Liver (tissue), 9 donors: ENCODE data around the gene SNX9. TPM values are rescaled to one million over a fixed set of nuclear protein-coding genes. Genes with fewer than 3 reads are reported as not detected.

ENCODE experiments used
- DNase-seq: peaks from one replicate; pipeline ENCODE4 v3.0.0-alpha.2; 2017; ENCODE audit warnings: low spot score
- H3K27ac ChIP-seq, 2 donors: one replicate each; pipeline ENCODE4 v1.7.0; 2013; ENCODE audit warnings: inconsistent platforms in 2 of 2, low read length in 2 of 2, control low read depth in 1 of 2, low read depth in 1 of 2, mild to moderate bottlenecking in 1 of 2
- H3K27me3 ChIP-seq, 4 donors: one replicate each; pipeline versions ENCODE4 v1.6.1 to v1.7.0; 2013; ENCODE audit warnings: low read length in 3 of 4, inconsistent platforms in 1 of 4, mild to moderate bottlenecking in 1 of 4, moderate library complexity in 1 of 4; ENCODE audit not compliant: control insufficient read depth in 4 of 4, insufficient read depth in 4 of 4
- H3K36me3 ChIP-seq, 4 donors: one replicate each; pipeline versions ENCODE4 v1.6.1 to v1.7.0; 2013; ENCODE audit warnings: low read length in 3 of 4, mild to moderate bottlenecking in 3 of 4, low read depth in 1 of 4, moderate library complexity in 1 of 4; ENCODE audit not compliant: control insufficient read depth in 4 of 4, insufficient read depth in 3 of 4
- H3K4me1 ChIP-seq, 4 donors: one replicate each; pipeline versions ENCODE4 v1.6.1 to v1.7.0; 2013; ENCODE audit warnings: low read length in 3 of 4, mild to moderate bottlenecking in 3 of 4, moderate library complexity in 1 of 4; ENCODE audit not compliant: control insufficient read depth in 4 of 4, insufficient read depth in 4 of 4
- H3K4me3 ChIP-seq, 3 donors: one replicate each; pipeline versions ENCODE4 v1.6.1 to v1.7.0; 2013; ENCODE audit warnings: low read length in 3 of 3, control low read depth in 1 of 3, low read depth in 1 of 3, mild to moderate bottlenecking in 1 of 3
- H3K9ac ChIP-seq, 2 donors: one replicate each; pipeline ENCODE4 v1.7.0; 2013; ENCODE audit warnings: low read length in 2 of 2, mild to moderate bottlenecking in 2 of 2, moderate library complexity in 2 of 2, control low read depth in 1 of 2, low read depth in 1 of 2
- H3K9me3 ChIP-seq, 4 donors: one replicate each; pipeline versions ENCODE4 v1.6.1 to v1.7.0; 2013; ENCODE audit warnings: low read length in 3 of 4; ENCODE audit not compliant: control insufficient read depth in 4 of 4
- CTCF ChIP-seq: fragments of 150-350 bp; IDR thresholded peaks from 2 replicates; pipeline ENCODE4 v1.5.1; 2017; ENCODE audit warnings: improper control_type of control experiment, low read depth, low read length; ENCODE audit not compliant: missing input control
- EGR1 ChIP-seq, 2 donors: IDR thresholded peaks; 2 replicates each; pipeline ENCODE4 v1.6.1; 2016 to 2018; ENCODE audit warnings: antibody characterized with exemption in 2 of 2, low read depth in 2 of 2
- FOXA1 ChIP-seq: IDR thresholded peaks from 2 replicates; pipeline ENCODE4 v1.6.1; 2016; ENCODE audit warnings: antibody characterized with exemption
- FOXA2 ChIP-seq: IDR thresholded peaks from 2 replicates; pipeline ENCODE4 v1.6.1; 2016; ENCODE audit warnings: antibody characterized with exemption
- GABPA ChIP-seq, 2 donors: IDR thresholded peaks in 1 of 2; conservative IDR thresholded peaks in 1 of 2; 2 replicates each; pipeline ENCODE4 v1.6.1; 2016; ENCODE audit warnings: antibody characterized with exemption in 2 of 2, mild to moderate bottlenecking in 1 of 2, moderate library complexity in 1 of 2
- HNF4A ChIP-seq, 2 donors: conservative IDR thresholded peaks; 2 replicates each; pipeline ENCODE4 v1.6.1; 2016; ENCODE audit warnings: antibody characterized with exemption in 2 of 2, mild to moderate bottlenecking in 2 of 2
- HNF4G ChIP-seq: IDR thresholded peaks from 2 replicates; pipeline ENCODE4 v1.6.1; 2016; ENCODE audit warnings: antibody characterized with exemption
- JUND ChIP-seq, 2 donors: IDR thresholded peaks; 2 replicates each; pipeline ENCODE4 v1.6.1; 2016; ENCODE audit warnings: antibody characterized with exemption in 2 of 2
- MAX ChIP-seq: IDR thresholded peaks from 2 replicates; pipeline ENCODE4 v1.6.1; 2016; ENCODE audit warnings: antibody characterized with exemption
- NR2F2 ChIP-seq: IDR thresholded peaks from 2 replicates; pipeline ENCODE4 v1.6.1; 2016; ENCODE audit warnings: antibody characterized with exemption
- RAD21 ChIP-seq, 2 donors: IDR thresholded peaks; 2 replicates each; pipeline ENCODE4 v1.6.1; 2016; ENCODE audit warnings: antibody characterized with exemption in 2 of 2, mild to moderate bottlenecking in 2 of 2
- REST ChIP-seq: IDR thresholded peaks from 2 replicates; pipeline ENCODE4 v1.6.1; 2016; ENCODE audit warnings: antibody characterized with exemption, mild to moderate bottlenecking
- RXRA ChIP-seq, 2 donors: IDR thresholded peaks; 2 replicates each; pipeline ENCODE4 v1.6.1; 2017 to 2018; ENCODE audit warnings: antibody characterized with exemption in 2 of 2, mild to moderate bottlenecking in 1 of 2
- SP1 ChIP-seq: IDR thresholded peaks from 2 replicates; pipeline ENCODE4 v1.6.1; 2018; ENCODE audit warnings: antibody characterized with exemption, mild to moderate bottlenecking
- TAF1 ChIP-seq: conservative IDR thresholded peaks from 2 replicates; pipeline ENCODE4 v1.6.1; 2016; ENCODE audit warnings: antibody characterized with exemption, mild to moderate bottlenecking
- YY1 ChIP-seq: IDR thresholded peaks from 2 replicates; pipeline ENCODE4 v1.6.1; 2016; ENCODE audit warnings: antibody characterized with exemption, mild to moderate bottlenecking
- ZBTB33 ChIP-seq: IDR thresholded peaks from 2 replicates; pipeline ENCODE4 v1.6.1; 2016; ENCODE audit warnings: antibody characterized with exemption
- WGBS: extraction: QIAGEN DNeasy Blood & Tissue Kit; methylation state at CpG from one replicate; pipeline ENCODE4 v1.1.7; 2013; 5-methylcytosine and 5-hydroxymethylcytosine counted together
- polyA plus RNA-seq, 2 donors: library from polyadenylated mRNA; stranded (reverse) in 1 of 2; unstranded in 1 of 2; fragments of 200-250 nt in 1 of 2; fragments of >200 nt in 1 of 2; fragmentation: Nextera tagmentation in 1 of 2; extraction: Ambion mirVana in 1 of 2; gene quantifications; one replicate each; pipeline versions ENCODE4 v1.2.1 to v1.2.3, GENCODE V29; 2013 to 2015
- total RNA-seq, 2 donors: library from RNA; depleted of rRNA; stranded (reverse); fragments of >200 nt; gene quantifications; one replicate each; pipeline ENCODE4 v1.2.3, GENCODE V29; 2014
- donor health status: healthy.
- donor health status: healthy.
- donor health status: healthy.
- donor health status: healthy.
- donor health status: healthy.

The SNX9 gene
- total and polyA plus RNA-seq, 4 donors: 16.4 to 31.0 (median 22.3) TPM

- Histone ChIP-seq H3K4me3 (no peak overlapping the region), H3K9me3 (peaks cover 0 to 2% (median 0%) of the 10 kb centered on the region in 4 donors), H3K27me3 (no peaks in the 10 kb centered on the region), H3K9ac (no peak overlapping the region), H3K4me1 (peaks cover 0 to 10% (median 3%) of the 10 kb centered on the region in 4 donors), H3K27ac (no peak overlapping the region), H3K36me3 (no peaks in the 10 kb centered on the region)
- no peak for TF ChIP-seq FOXA1
- no peak for TF ChIP-seq EGR1 (IDR thresholded peaks at IDR 0.05; ENCODE audit: low read depth in 2 of 2)
- no peak for TF ChIP-seq FOXA2
- no peak for TF ChIP-seq YY1
- TF ChIP-seq HNF4G: no peak
- no peak for TF ChIP-seq TAF1
- TF ChIP-seq CTCF: no peak
- no peak for TF ChIP-seq RAD21 (IDR thresholded peaks at IDR 0.05)
- TF ChIP-seq REST: no peak
- no peak for TF ChIP-seq ZBTB33
- TF ChIP-seq RXRA (IDR thresholded peaks at IDR 0.05): no peak
- TF ChIP-seq MAX: no peak
- no peak for TF ChIP-seq NR2F2
- no peak for TF ChIP-seq SP1
- TF ChIP-seq GABPA (IDR thresholded peaks at IDR 0.05 in 1 of 2, conservative IDR thresholded peaks at IDR 0.05 in 1 of 2): no peak
- no peak for DNase-seq
- 93% methylated on average over 4 of the region's 4 CpGs for WGBS
Measured at GRCh38 chr6:157850030-157850429, 27.0 kb downstream of the SNX9 start.

- WGBS: 85% methylated on average over 2 of the region's 2 CpGs
- Histone ChIP-seq H3K36me3 (no peaks in the 10 kb centered on the region), H3K9me3 (peaks cover 0 to 2% (median 0%) of the 10 kb centered on the region in 4 donors)
- no peak for TF ChIP-seq JUND (IDR thresholded peaks at IDR 0.05)
- TF ChIP-seq CTCF: no peak
- TF ChIP-seq FOXA1: no peak
- no peak for TF ChIP-seq HNF4A (conservative IDR thresholded peaks at IDR 0.05)
- TF ChIP-seq REST: no peak
- no peak for TF ChIP-seq TAF1
- TF ChIP-seq HNF4G: no peak
- TF ChIP-seq RAD21 (IDR thresholded peaks at IDR 0.05): no peak
- no peak for TF ChIP-seq YY1
- TF ChIP-seq EGR1 (IDR thresholded peaks at IDR 0.05; ENCODE audit: low read depth in 2 of 2): no peak
- no peak for TF ChIP-seq FOXA2
- no peak for TF ChIP-seq SP1
Measured at GRCh38 chr6:157853018-157853805, 30.2 kb downstream of the SNX9 start.

More at GRCh38 chr6:157853018-157853805, 30.2 kb downstream of the SNX9 start:
- no peak overlapping the region for H3K27ac ChIP-seq
- H3K4me3 ChIP-seq: no peak overlapping the region
- peaks cover 0 to 3% (median 0%) of the 10 kb centered on the region in 4 donors for H3K4me1 ChIP-seq
- no peak overlapping the region for H3K9ac ChIP-seq
- no peaks in the 10 kb centered on the region for H3K27me3 ChIP-seq
- DNase-seq: no peak
